ENCODE results near the gene GATD1.
A peak's percentile ranks its signal among the peaks of the same experiment; 100 is the strongest.

Gene GATD1

GRCh38 chr11:777288-778255, at the start of gene GATD1:
TSS of gene GATD1 (minus strand) at chr11:777487. CDS start at chr11:777462, 25 bp downstream.
- peak; percentile 82 for DNase-seq

- DNase-seq = no peak
Observed at GRCh38 chr11:826836-827145, 49.5 kb upstream of the GATD1 start.

DNA sequence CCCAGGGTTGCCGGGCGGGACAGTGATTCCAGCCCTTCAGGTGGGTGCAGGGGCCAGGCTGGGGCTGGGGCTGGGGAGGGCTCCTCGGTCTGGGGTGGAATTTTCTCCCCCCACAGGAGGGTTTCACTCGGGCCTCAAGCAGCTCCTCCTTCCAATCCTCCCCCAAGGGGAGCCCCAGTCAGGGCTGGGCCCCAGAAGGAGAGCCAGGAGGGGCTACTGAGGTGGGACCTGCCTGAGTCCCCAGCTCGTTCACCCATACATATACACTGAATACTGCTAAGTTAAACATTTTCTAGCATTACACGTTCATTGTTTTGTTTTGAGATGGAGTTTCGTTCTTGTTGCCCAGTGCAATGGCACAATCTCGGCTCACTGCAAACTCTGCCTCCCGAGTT, 48.9 kb upstream of the GATD1 start:
- no peak for DNase-seq

DNA sequence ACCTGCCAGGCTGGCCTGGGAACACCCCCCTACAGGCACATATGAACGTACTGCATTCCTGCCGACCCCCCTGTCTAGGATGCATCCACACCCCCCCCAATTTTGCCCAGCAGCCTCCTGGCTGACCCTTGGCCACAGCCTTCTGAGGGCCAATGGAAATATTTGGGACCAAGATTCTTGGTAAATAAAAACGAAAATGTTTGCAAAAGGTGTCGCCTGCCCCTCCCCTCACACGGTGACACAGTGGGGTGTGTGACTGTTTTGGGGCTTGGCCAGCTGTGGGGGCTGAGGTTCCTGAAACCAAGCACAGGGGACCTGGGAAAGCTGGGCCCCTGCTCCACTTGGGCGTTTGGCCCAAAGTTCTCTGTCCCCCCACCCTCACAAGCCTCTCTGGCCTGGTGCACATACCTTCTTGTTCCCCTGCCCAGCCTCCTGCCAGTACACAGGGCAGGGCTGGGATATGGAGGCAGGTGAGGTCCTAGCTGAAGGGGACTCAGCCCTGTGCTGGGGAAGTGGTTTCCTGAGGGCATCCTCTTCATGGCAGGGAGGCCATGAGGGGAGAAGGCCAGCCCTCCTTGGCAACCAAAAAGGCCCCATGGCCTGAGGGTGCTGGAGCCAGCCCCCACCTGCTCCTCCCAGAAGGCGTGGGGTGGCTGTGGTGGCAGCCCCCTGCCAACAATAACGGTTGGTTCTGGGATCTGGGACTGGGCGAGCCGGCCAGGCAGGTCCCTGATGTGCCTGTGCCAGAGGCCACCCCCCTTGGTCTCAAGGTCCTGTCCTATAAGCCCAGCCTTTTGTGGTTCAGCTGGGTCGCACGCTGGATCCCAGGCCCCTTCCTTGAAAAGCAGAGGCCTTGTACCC, 48.3 kb upstream of the GATD1 start:
- DNase-seq = no peak

- DNase-seq = no peak
Observed at GRCh38 chr11:824942-825341, 47.7 kb upstream of the GATD1 start.

GRCh38 chr11:824292-824880, 47.1 kb upstream of the GATD1 start:
- no peak for DNase-seq

DNA sequence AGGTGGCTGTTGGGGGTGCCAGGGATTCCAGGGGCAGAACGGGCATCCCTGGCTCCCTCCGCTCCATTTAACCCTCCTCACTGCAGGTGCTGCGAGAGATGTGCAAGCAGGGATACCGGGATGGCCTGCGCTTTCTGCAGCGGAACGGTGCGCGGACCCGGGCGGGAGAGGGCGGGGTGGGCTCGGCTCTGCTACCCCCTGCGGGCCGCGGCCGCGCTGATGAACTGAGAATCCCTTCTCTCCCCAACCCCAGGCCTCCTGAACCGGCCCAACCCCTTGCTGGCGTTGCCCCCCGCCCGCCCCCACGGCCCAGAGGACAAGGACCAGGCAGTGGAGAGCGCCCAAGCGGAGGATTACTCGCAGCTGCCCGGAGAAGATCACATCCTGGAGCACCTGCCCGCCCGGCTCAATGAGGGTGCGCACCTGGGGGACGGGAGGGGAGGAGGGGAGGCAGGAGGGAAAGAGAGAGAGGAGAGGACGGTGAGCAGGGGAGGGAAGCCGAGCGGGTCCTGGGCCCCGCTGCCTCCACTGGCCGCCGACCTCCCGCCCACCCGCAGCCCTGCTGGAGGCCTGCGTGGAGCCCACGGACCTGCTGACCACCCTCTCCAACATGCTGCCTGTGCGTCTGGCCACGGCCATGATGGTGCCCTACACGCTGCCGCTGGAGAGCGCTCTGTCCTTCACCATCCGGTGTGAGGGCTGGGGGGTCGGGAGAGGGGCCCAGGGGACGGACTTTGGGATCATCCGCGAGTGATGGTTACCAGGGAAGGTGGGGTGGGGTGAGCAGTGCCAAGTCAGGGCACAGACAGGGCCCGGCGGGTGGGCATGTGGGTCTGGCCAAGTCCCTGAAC, 46.4 kb upstream of the GATD1 start:
- no peak for DNase-seq

DNA sequence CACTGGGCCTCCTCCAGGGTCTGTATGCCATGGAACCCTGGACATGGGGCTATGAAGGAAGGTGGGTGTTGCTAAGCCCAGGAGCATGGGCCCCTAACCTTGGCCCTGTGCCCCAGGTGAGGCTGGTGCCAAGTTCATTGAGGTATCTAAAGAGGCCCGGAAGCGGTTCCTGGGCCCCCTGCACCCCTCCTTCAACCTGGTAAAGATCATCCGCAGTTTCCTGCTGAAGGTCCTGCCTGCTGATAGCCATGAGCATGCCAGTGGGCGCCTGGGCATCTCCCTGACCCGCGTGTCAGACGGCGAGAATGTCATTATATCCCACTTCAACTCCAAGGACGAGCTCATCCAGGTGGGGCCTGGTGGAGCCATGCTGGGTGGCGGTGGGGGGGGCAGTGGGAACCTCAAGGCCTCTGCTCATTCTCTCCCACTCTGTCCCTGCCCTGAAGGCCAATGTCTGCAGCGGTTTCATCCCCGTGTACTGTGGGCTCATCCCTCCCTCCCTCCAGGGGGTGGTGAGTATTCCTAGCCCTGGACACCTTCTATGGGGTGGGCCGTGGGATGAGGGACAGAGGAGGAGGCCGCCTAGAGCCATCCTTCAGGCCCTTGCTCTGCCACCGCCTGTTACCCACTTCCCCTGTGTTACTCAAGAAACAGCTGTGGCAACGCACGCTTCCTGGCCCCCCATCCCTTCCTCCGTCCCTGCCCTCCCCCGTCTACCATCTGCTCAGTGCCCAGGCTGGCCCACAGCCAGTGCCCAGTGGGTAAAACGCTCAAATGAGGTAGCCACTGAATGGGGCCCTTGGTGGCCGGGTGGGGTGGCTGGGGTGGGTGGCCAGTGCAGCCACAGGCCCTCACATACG, 44.5 kb upstream of the GATD1 start:
- no peak for DNase-seq

- DNase-seq = no peak
Observed at GRCh38 chr11:820655-821511, 43.6 kb upstream of the GATD1 start.

DNA sequence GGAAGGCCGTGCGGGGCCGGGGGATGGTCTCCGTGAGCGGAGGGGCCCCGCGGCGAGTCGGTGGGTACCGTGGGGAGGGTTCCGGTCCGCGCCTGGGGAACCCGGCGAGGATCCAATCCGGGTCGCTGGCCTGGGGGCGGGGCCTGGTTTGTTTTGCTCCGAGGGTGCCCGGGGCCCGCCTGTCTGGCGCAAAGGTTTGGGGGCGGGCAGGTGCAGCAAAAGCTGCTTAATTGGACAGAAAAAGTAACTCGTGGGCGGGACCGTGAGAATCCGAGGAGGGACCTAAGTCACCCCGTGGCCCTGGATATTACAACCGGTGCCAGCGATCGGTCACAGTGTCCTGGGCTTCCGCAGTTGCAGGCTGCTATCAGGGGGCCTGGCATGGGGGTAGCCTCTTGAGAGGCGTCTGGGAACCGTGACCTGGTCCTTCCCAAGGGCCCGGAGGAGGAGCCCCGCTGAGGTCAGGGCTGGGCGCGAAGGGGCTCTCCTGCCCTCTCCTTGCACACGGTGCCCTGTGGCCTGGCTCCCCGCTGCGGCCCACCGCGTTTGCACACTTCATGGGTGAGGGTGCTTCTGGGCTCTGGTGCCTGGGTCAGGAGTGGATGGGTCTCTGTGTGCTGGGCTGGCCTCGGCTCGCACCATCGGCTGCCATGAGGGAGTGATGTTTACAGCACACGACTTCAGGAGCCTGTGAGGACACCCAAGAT, 42.8 kb upstream of the GATD1 start:
- DNase-seq = peak; percentile 74

DNA sequence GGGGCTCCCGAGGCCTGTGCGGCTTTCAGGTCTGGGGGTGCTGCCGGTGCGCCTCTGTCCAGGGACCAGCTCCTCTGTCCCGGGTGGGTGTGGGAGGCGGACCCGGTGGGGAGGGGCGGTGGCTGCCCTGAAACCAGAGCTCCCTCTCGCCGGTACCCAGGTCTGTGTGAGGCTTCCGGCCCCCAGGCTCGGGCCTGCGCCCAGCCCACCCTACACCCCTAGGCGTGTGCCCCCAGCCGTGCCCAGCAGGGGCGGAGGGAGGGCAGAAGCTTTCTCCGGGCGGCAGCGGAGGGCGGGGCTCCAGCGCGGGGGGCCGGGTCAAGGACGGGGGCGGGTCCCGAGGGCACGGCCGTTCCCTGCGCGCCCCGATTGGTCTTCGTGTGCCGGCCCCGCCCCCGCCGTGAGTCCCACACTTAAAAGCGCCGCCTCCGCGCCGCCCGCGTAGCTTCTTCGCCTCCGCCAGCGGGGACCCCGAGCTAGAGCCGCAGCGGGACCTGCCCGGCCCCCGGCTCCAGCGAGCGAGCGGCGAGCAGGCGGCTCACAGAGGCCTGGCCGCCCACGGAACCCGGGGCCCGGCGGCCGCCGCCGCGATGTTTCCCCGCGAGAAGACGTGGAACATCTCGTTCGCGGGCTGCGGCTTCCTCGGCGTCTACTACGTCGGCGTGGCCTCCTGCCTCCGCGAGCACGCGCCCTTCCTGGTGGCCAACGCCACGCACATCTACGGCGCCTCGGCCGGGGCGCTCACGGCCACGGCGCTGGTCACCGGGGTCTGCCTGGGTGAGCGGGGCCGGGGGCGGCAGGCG, 42.0 kb upstream of the GATD1 start:
- peak; percentile 82 for DNase-seq

GRCh38 chr11:818396-819128, 41.3 kb upstream of the GATD1 start, which contains the start of gene PNPLA2:
TSS of gene PNPLA2 (plus strand) at chr11:818914. CDS start at chr11:819719, 805 bp downstream.
- DNase-seq = no peak

- DNase-seq = no peak
Observed at GRCh38 chr11:816433-816779, 39.1 kb upstream of the GATD1 start.

- no peak for DNase-seq
Observed at GRCh38 chr11:815675-816432, 38.6 kb upstream of the GATD1 start.

DNA sequence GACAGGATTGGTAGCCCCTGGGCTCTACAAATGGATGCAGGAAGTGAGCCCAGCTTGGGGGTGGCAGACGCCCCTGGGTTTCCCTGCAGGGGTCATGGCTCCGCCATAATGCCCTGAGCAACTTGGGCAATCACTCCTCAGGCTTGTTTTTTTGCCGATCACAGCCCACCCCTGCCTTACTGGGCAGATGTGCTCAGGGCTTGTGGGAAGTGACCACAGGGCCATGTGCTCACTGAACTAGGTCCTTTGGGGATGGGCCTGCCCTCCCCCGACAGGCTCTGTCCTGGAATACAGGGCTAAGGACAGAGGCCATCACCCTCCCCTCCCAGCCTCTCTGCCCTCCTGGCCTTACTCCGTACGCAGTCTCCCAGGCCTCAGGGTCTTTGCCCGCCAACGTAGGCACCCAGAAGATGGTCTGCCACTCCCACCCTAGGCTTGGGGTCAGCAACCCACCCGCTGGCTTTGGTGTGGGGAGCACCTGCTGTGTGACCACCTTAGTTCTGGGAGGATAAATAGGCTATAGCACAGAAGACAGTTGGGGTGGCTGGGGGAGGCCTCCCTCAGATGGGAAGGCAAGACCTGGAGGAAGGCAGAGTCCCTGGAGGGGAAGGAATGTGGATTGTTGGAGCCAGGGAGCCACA, 36.3 kb upstream of the GATD1 start:
- no peak for DNase-seq

DNA sequence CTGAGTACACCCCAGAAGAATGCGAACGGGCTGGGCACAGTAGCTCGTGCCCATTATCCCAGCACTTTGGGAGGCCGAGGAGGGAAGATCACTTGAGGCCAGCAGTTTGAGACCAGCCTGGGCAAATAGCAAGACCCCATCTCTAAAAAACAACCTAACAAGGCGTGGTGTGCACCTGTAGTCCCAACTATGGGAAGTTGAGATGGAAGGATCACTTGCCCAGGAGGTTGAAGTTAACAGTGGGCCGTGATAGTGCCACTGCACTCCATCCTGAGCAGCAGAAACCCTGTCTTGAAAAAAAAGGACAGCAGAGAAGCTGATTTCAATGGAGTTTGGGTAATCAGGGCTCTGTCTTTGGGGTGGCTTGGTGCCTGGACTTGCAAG, 35.8 kb upstream of the GATD1 start:
- DNase-seq = no peak

DNA sequence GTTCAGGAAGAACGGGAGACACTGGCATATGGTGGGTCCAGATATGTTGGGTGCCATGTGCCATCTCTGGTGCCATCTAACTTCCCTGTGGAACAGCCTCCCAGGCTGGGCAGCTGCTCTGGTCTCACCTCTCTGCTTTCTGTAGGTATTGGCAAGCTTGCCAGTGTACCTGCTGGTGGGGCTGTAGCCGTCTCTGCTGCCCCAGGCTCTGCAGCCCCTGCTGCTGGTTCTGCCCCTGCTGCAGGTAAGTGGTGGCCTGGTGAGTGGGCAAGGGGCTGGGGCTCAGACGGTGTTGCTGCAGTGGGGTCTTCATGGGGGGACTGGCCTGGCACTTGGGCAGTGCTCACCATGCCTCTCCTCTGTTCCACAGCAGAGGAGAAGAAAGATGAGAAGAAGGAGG, 35.1 kb upstream of the GATD1 start:
- no peak for DNase-seq

All from GDM1 (cell line).